Natural killer cell (primary cell): ENCODE data around the gene ANAPC7. TPM values are rescaled to one million over a fixed set of nuclear protein-coding genes. Genes with fewer than 3 reads are reported as not detected.
"Not testable (repeated sequence)": the region's sequence is repeated elsewhere in the genome, so short reads cannot be mapped to it uniquely, and the experiment has no call there.

Source experiments
- ATAC-seq, 3 donors: fragments of 150-1000 bp in 2 of 3; fragments of 200-7000 bp in 1 of 3; cut with Tn5 transposase; 1 replicate in 1 of 3; 2 replicates in 2 of 3; pipeline ENCODE4 v1.10.0; 2021; ENCODE audit warnings: mild to moderate bottlenecking in 2 of 3, moderate library complexity in 2 of 3
- DNase-seq, 2 donors: peaks; one replicate each; pipeline versions ENCODE4 v3.0.0 to v3.0.0-alpha.2; 2013 to 2021; ENCODE audit warnings: mixed read lengths in 1 of 2
- H3K27ac ChIP-seq: one replicate; pipeline ENCODE4 v1.5.1; 2013; ENCODE audit warnings: mild to moderate bottlenecking, low read length
- H3K27me3 ChIP-seq: one replicate; pipeline ENCODE4 v1.6.1; 2013; ENCODE audit warnings: low read length; ENCODE audit not compliant: control insufficient read depth, insufficient read depth
- H3K36me3 ChIP-seq: one replicate; pipeline ENCODE4 v1.6.1; 2013; ENCODE audit warnings: low read length; ENCODE audit not compliant: control insufficient read depth, insufficient read depth
- H3K4me1 ChIP-seq: one replicate; pipeline ENCODE4 v1.6.1; 2013; ENCODE audit warnings: low read length; ENCODE audit not compliant: control insufficient read depth, insufficient read depth
- H3K4me3 ChIP-seq: one replicate; pipeline ENCODE4 v1.5.1; 2013; ENCODE audit warnings: low read length
- H3K9me3 ChIP-seq: one replicate; pipeline ENCODE4 v1.6.1; 2013; ENCODE audit warnings: low read length; ENCODE audit not compliant: control insufficient read depth, insufficient read depth
- H3K27ac Mint-ChIP-seq, 2 donors: one replicate each; pipeline ENCODE4 v1.8.0; 2022; ENCODE audit warnings: mild to moderate bottlenecking in 2 of 2, mixed read lengths in 2 of 2, moderate library complexity in 1 of 2
- H3K27me3 Mint-ChIP-seq, 2 donors: one replicate each; pipeline ENCODE4 v1.8.0; 2022; ENCODE audit warnings: low read depth in 2 of 2, mixed read lengths in 2 of 2
- H3K36me3 Mint-ChIP-seq: one replicate; pipeline ENCODE4 v1.8.0; 2022; ENCODE audit warnings: mixed read lengths
- H3K4me1 Mint-ChIP-seq, 2 donors: one replicate each; pipeline ENCODE4 v1.8.0; 2022; ENCODE audit warnings: mixed read lengths in 2 of 2
- H3K4me3 Mint-ChIP-seq: one replicate; pipeline ENCODE4 v1.8.0; 2022; ENCODE audit warnings: mild to moderate bottlenecking, moderate library complexity, mixed read lengths
- H3K9me3 Mint-ChIP-seq, 2 donors: one replicate each; pipeline ENCODE4 v1.8.0; 2022; ENCODE audit warnings: mixed read lengths in 2 of 2
- WGBS: methylation state at CpG from one replicate; pipeline ENCODE4 v1.1.7; 2013; ENCODE audit warnings: missing lambda C conversion rate; ENCODE audit not compliant: insufficient coverage; 5-methylcytosine and 5-hydroxymethylcytosine counted together
- intact Hi-C: fragments of 100-400 bp; cut with micrococcal nuclease; formaldehyde crosslinking; loops from one replicate; pipeline ENCODE4 v1.14.2; 2022
- total RNA-seq, 4 donors: library from RNA; stranded (reverse); fragments of 120-200 nt in 1 of 4; gene quantifications; one replicate each; pipeline versions ENCODE4 v1.2.3 to v1.2.4, GENCODE V29; 2013 to 2022
- TF ChIP-seq, protein P1 (sequence below): fragments of 200-600 bp; IDR thresholded peaks from one replicate; pipeline ENCODE4 v1.8.0; 2022; ENCODE audit warnings: antibody characterized with exemption

ANAPC7 gene
- total RNA-seq, 3 donors from 2014 or later (not counting 1 experiment from before 2014, with no cell fraction given), result 46.5 to 77.0 (median 50.4) TPM

DNA sequence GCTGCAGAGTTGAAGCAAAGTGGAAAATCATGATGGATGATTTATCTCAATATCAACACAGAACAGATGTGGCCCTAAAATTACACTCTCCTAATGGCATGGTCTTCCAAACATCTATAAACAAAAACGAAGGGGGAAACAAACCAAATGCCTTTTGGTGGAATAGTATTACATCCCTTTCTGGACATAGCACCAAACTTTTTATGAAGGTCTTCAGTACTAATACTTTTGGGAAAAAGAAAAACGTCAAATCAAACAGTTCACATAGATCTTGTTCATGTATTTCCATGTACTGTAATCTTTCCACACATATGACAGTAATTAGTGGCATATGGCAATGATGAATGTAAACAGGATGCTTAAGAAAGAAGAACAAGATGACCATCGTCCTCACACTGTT lies 22.9 kb upstream of the ANAPC7 start:
- H3K36me3 ChIP-seq, result no peaks in the 10 kb centered on the region
- no peak overlapping the region for H3K27ac ChIP-seq
- no peak for ATAC-seq
- no peaks in the 10 kb centered on the region for H3K36me3 Mint-ChIP-seq
- H3K4me3 Mint-ChIP-seq, result no peak overlapping the region
- no peaks in the 10 kb centered on the region for H3K9me3 Mint-ChIP-seq
- DNase-seq, result no peak
- intact Hi-C loops, result no loop called here
- H3K27me3 ChIP-seq, result no peaks in the 10 kb centered on the region
- no peak overlapping the region for H3K4me3 ChIP-seq
- no peak overlapping the region for H3K27ac Mint-ChIP-seq
- H3K4me1 Mint-ChIP-seq, result peaks cover 0 to 2% of the 10 kb centered on the region in 2 donors
- TF ChIP-seq, protein P1, sequence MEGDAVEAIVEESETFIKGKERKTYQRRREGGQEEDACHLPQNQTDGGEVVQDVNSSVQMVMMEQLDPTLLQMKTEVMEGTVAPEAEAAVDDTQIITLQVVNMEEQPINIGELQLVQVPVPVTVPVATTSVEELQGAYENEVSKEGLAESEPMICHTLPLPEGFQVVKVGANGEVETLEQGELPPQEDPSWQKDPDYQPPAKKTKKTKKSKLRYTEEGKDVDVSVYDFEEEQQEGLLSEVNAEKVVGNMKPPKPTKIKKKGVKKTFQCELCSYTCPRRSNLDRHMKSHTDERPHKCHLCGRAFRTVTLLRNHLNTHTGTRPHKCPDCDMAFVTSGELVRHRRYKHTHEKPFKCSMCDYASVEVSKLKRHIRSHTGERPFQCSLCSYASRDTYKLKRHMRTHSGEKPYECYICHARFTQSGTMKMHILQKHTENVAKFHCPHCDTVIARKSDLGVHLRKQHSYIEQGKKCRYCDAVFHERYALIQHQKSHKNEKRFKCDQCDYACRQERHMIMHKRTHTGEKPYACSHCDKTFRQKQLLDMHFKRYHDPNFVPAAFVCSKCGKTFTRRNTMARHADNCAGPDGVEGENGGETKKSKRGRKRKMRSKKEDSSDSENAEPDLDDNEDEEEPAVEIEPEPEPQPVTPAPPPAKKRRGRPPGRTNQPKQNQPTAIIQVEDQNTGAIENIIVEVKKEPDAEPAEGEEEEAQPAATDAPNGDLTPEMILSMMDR, result no peak
- no peaks in the 10 kb centered on the region for H3K9me3 ChIP-seq
- 17% methylated on average over 1 of the region's 3 CpGs for WGBS
- peaks cover 5% of the 10 kb centered on the region for H3K4me1 ChIP-seq
- H3K27me3 Mint-ChIP-seq, result peaks cover 0 to 3% of the 10 kb centered on the region in 2 donors

DNA sequence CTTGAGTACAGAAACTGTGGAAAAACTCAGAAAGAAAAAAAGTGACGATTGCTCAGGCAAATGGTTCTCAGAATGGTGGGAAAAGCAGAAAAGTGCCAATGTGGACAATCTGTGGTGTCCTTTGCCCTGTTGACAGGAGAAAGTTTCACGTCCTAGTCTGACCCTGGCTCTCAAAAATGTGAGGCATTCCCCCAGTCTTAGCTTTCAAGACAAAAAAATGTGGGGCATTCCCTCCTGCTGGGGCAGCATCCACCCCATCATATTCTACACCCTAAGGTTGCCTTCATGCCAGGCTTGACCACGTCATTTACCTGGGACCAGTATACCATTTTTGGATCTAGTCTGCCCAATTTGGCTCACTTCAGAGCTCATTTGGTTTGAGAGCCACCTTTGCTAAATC lies 20.7 kb upstream of the ANAPC7 start:
- Mint-ChIP-seq H3K27me3 (peaks cover 0 to 5% of the 10 kb centered on the region in 2 donors), H3K4me1 (no peaks in the 10 kb centered on the region), H3K36me3 (no peaks in the 10 kb centered on the region), H3K4me3 (no peak overlapping the region), H3K9me3 (no peaks in the 10 kb centered on the region), H3K27ac (no peak overlapping the region)
- no peak overlapping the region for H3K27ac ChIP-seq
- H3K4me3 ChIP-seq, result no peak overlapping the region
- H3K27me3 ChIP-seq, result no peaks in the 10 kb centered on the region
- no peaks in the 10 kb centered on the region for H3K36me3 ChIP-seq
- 78% methylated on average over 3 of the region's 3 CpGs for WGBS
- H3K9me3 ChIP-seq, result no peaks in the 10 kb centered on the region
- H3K4me1 ChIP-seq, result no peaks in the 10 kb centered on the region
- no peak for DNase-seq
- intact Hi-C loops, result no loop called here
- TF ChIP-seq, protein P1, result no peak
- no peak for ATAC-seq

DNA sequence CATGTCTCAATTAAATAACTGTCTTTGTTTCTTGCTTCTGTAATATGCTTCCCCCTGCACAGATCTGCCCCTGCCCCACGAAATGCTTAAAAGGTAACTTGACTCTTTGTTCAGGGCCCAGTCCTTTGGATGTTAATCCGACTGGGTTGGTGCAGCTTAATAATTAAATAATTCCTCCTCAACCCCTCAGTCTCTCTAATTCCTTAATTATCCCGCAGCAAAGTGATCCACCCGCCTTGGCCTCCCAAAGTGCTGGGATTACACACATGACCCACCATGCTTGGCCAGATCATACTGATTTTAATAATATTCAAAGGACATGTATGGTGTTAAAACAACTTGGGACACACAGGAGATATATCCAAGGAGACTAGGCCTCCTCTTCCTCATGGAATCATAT lies 18.2 kb upstream of the ANAPC7 start:
- no peaks in the 10 kb centered on the region for H3K36me3 ChIP-seq
- no peaks in the 10 kb centered on the region for H3K9me3 Mint-ChIP-seq
- TF ChIP-seq, protein P1, result no peak
- 83% methylated on average over 4 of the region's 4 CpGs for WGBS
- ATAC-seq (no peak), DNase-seq (no peak)
- intact Hi-C loops, result no loop called here
- no peaks in the 10 kb centered on the region for H3K9me3 ChIP-seq
- H3K27me3 Mint-ChIP-seq, result peaks cover 0 to 5% of the 10 kb centered on the region in 2 donors
- H3K4me1 ChIP-seq, result no peaks in the 10 kb centered on the region
- no peaks in the 10 kb centered on the region for H3K4me1 Mint-ChIP-seq
- H3K27ac Mint-ChIP-seq, result no peak overlapping the region
- H3K36me3 Mint-ChIP-seq, result no peaks in the 10 kb centered on the region
- H3K27me3 ChIP-seq, result no peaks in the 10 kb centered on the region
- H3K27ac ChIP-seq, result no peak overlapping the region
- H3K4me3 Mint-ChIP-seq, result no peak overlapping the region
- H3K4me3 ChIP-seq, result no peak overlapping the region

DNA sequence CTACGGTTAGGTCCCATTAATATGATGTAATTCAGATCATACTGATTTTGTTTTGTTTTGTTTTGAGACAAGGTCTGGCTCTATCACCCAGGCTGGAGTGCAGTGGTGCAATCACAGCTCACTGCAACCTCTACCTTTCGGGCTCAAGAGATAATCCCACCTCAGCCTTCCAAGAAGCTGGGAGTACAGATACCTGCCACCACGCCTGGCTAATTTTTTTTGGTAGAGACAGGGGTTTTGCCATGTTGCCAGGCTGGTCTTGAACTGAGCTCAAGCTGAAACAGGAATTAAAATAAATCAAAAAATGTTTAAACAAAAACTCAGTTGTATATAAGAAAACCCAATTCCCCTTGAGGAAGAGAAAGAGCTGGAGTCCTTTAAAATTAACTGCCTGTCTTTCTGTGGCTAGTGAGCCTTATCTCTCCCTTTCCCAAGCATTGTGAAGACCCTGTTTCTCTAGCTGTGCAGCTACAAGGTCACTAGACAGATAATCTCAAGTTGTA lies 17.7 kb upstream of the ANAPC7 start:
- no peaks in the 10 kb centered on the region for H3K9me3 Mint-ChIP-seq
- no peaks in the 10 kb centered on the region for H3K36me3 Mint-ChIP-seq
- Histone ChIP-seq H3K9me3 (no peaks in the 10 kb centered on the region), H3K27ac (no peak overlapping the region), H3K36me3 (no peaks in the 10 kb centered on the region), H3K27me3 (no peaks in the 10 kb centered on the region), H3K4me3 (no peak overlapping the region), H3K4me1 (no peaks in the 10 kb centered on the region)
- intact Hi-C loops, result no loop called here
- H3K4me1 Mint-ChIP-seq, result no peaks in the 10 kb centered on the region
- H3K4me3 Mint-ChIP-seq, result no peak overlapping the region
- DNase-seq (no peak), ATAC-seq (no peak)
- no peak overlapping the region for H3K27ac Mint-ChIP-seq
- TF ChIP-seq, protein P1, result no peak
- peaks cover 0 to 5% of the 10 kb centered on the region in 2 donors for H3K27me3 Mint-ChIP-seq
- 69% methylated on average over 2 of the region's 3 CpGs for WGBS

DNA sequence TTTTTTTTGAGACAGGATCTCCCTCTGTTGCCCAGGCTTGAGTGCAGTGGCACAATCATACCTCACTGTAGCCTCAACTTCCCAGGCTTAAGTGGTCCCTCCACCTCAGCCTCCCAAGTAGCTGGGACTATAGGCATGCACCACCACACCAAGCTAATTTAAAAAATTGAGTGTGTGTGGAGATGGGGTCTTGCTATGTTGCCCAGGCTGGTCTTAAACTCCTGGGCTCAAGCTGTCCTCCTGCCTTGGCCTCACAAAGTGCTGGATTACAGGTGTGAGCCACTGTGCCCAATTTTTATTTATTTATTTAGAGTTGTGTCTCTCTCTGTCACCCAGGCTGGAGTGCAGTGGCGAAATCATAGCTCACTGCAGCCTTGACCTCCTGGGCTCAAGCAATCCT lies 17.1 kb upstream of the ANAPC7 start:
- H3K27me3 Mint-ChIP-seq, H3K9me3 ChIP-seq, H3K36me3 Mint-ChIP-seq, ATAC-seq, H3K4me3 ChIP-seq, H3K9me3 Mint-ChIP-seq, H3K4me1 Mint-ChIP-seq, H3K27ac ChIP-seq, H3K4me1 ChIP-seq, H3K27ac Mint-ChIP-seq, H3K4me3 Mint-ChIP-seq, DNase-seq, intact Hi-C loops, H3K27me3 ChIP-seq, H3K36me3 ChIP-seq: not testable (repeated sequence)
- 100% methylated on average over 1 of the region's 1 CpG for WGBS
